ENCODE measurements around the gene NUCB1.
"Not testable (repeated sequence)": the region's sequence is repeated elsewhere in the genome, so short reads cannot be mapped to it uniquely, and the experiment has no call there.

The NUCB1 gene
- 64.4 to 135 (median 87.2) reads per million in 3 experiments for total RNA-seq

GRCh38 chr19:48899781-48900476 is at the start of gene NUCB1:
Gene NUCB1, plus strand, starts transcription at chr19:48900312. Its CDS starts 485 bp downstream, at chr19:48900797.
- peak; percentile 97 for DNase-seq

- no peak for DNase-seq
Observed at GRCh38 chr19:48852292-48852691, 47.8 kb upstream of the NUCB1 start.

- no peak for DNase-seq
Observed at GRCh38 chr19:48853483-48853882, 46.6 kb upstream of the NUCB1 start.

- DNase-seq, result no peak
Observed at GRCh38 chr19:48854103-48854502, 46.0 kb upstream of the NUCB1 start.

- DNase-seq, result no peak
Observed at GRCh38 chr19:48856921-48857320, 43.2 kb upstream of the NUCB1 start.

- peak; percentile 66 for DNase-seq
Observed at GRCh38 chr19:48858984-48859710, 41.0 kb upstream of the NUCB1 start.

- DNase-seq, result no peak
Observed at GRCh38 chr19:48859711-48860572, 40.2 kb upstream of the NUCB1 start.

GRCh38 chr19:48861313-48861712 is 38.8 kb upstream of the NUCB1 start:
- no peak for DNase-seq

- DNase-seq, result no peak
Observed at GRCh38 chr19:48862827-48863226, 37.3 kb upstream of the NUCB1 start.

GRCh38 chr19:48866692-48867091 is 33.4 kb upstream of the NUCB1 start:
- no peak for DNase-seq

GRCh38 chr19:48867123-48867745 is 32.9 kb upstream of the NUCB1 start:
- no peak for DNase-seq

GRCh38 chr19:48867746-48868113 is 32.4 kb upstream of the NUCB1 start:
- DNase-seq, result no peak

GRCh38 chr19:48868114-48868886 is 31.8 kb upstream of the NUCB1 start, which contains the start of gene PLEKHA4:
Gene PLEKHA4, minus strand, starts transcription at chr19:48868617. Its CDS starts 997 bp downstream, at chr19:48867620.
- DNase-seq, result no peak

GRCh38 chr19:48870048-48870447 is 30.1 kb upstream of the NUCB1 start:
- DNase-seq, result no peak

GRCh38 chr19:48871471-48872181 is 28.5 kb upstream of the NUCB1 start:
- DNase-seq, result not testable (repeated sequence)

- DNase-seq, result peak; percentile 98
Observed at GRCh38 chr19:48872182-48872883, 27.8 kb upstream of the NUCB1 start, which contains the start of gene PPP1R15A. Gene PPP1R15A, plus strand, starts transcription at chr19:48872421. Its CDS starts 813 bp downstream, at chr19:48873234.

GRCh38 chr19:48872884-48873475 is 27.1 kb upstream of the NUCB1 start:
- peak; percentile 87 for DNase-seq

GRCh38 chr19:48873476-48874302 is 26.4 kb upstream of the NUCB1 start:
- DNase-seq, result peak; percentile 37

All from central memory CD4-positive, alpha-beta T cell (primary cell).